ENCODE measurements around the gene C1QTNF7.

The C1QTNF7 gene

GRCh38 chr4:15457406-15458201, 29.8 kb downstream of the C1QTNF7 start:
- DNase-seq (ENCODE audit: low spot score): peak; percentile 29

DNA sequence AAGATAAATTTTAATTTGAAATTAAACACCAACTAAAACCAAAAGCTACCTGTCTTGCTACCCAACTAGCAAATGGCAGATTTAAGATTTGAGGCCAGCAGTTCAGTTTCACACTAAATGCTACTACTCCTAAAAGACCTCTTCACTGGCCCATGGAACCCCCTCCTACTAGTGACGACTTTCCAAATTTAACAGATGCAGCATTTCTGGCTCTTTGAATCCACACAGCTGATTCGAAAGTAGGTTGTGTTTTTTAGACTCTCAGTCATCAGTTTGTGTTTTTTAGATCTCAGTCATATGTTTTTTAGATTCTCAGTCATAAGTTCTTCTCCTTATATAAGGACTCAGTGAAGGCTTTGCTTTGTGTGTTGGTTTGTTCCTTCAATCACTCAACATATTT, 30.8 kb downstream of the C1QTNF7 start:
- no peak for DNase-seq (ENCODE audit: low spot score)

- DNase-seq (ENCODE audit: low spot score): no peak
These were observed 31.9 kb downstream of the C1QTNF7 start for GRCh38 chr4:15459706-15460105.

GRCh38 chr4:15466596-15466995, 38.8 kb downstream of the C1QTNF7 start:
- DNase-seq (ENCODE audit: low spot score): no peak

GRCh38 chr4:15469402-15470127, 41.7 kb downstream of the C1QTNF7 start, which contains the start of gene CC2D2A:
CC2D2A (plus strand) TSS chr4:15469882; CDS start chr4:15475933, 6,051 bp downstream.
- DNase-seq (ENCODE audit: low spot score): peak; percentile 64

DNA sequence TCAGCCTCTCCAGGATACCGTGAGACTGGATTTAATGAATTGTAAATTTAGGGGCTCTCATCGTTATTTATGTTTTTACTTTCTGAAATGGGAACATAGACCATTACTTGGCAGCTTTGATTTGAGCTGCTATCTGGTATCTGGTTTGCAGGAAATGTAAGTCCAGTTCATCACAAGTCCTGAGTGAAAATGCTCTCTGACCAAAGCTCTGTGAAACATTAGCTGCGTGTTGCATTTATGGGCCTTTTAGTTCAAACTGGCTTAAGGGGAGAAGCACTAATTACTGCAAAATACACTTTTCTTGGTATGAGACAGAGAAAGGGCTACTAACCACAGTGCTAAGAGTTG, 42.3 kb downstream of the C1QTNF7 start:
- no peak for DNase-seq (ENCODE audit: low spot score)

- DNase-seq (ENCODE audit: low spot score): no peak
These were observed 48.6 kb downstream of the C1QTNF7 start for GRCh38 chr4:15476396-15476795.

- DNase-seq (ENCODE audit: low spot score): no peak
These were observed 50.9 kb downstream of the C1QTNF7 start for GRCh38 chr4:15478724-15479088.

GRCh38 chr4:15479089-15479912, 51.5 kb downstream of the C1QTNF7 start:
- peak; percentile 63 for DNase-seq (ENCODE audit: low spot score)

GRCh38 chr4:15479913-15480185, 52.0 kb downstream of the C1QTNF7 start:
- DNase-seq (ENCODE audit: low spot score): peak; percentile 18

DNA sequence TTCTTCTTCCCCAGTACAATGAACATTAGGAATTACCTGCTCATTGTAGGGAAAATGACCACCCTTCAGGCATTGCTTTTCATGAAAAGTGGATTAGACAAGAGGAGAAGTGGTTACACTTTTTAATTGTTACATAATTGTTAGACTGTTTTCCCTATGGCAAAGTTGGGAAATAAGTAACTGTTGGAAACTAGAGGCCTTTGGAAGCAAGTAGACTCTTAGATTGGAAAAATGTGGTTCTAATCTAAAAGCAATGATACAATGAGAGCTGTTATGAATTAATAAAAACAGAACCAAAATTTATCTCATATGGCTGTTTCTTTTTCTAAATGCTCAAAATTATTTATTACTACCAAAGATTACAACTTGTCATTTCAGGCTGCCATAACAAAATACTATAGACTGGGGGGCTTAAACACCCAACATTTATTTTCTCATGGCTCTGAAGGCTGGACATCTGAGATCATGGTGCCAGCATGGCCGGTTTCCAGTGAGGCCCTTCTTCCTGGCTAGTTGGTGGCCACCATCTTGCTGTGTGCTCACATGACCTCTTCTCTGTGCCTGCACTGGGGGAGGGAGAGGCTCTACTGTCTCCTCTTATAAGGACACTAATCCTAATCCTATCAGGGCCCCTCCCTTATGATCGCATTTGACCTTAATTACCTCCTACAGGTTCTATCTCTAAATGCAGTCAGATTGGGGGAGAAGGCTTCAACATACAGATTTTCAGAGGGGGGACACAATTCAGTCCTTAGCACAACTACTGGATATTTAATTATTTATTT, 54.3 kb downstream of the C1QTNF7 start:
- no peak for DNase-seq (ENCODE audit: low spot score)

- DNase-seq (ENCODE audit: low spot score): no peak
These were observed 55.0 kb downstream of the C1QTNF7 start for GRCh38 chr4:15482842-15483241.

DNA sequence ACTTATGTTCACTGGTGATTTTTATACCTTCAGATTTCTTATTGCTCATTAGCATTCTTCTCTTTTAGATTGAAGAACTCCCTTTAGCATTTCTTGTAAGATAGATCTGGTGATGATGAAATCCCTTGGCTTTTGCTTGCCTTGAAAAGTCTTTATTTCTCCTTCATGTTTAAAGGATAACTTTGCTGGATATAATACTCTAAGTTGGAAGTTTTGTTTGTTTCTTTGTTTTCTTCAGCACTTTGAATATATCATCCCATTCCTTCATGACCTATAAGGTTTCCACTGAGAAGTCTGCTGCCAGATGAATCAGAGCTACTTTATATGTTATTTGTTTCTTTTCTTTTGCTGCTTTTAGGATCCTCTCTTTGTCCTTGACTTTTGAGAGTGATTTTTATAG, 60.3 kb downstream of the C1QTNF7 start:
- no peak for DNase-seq (ENCODE audit: low spot score)

DNA sequence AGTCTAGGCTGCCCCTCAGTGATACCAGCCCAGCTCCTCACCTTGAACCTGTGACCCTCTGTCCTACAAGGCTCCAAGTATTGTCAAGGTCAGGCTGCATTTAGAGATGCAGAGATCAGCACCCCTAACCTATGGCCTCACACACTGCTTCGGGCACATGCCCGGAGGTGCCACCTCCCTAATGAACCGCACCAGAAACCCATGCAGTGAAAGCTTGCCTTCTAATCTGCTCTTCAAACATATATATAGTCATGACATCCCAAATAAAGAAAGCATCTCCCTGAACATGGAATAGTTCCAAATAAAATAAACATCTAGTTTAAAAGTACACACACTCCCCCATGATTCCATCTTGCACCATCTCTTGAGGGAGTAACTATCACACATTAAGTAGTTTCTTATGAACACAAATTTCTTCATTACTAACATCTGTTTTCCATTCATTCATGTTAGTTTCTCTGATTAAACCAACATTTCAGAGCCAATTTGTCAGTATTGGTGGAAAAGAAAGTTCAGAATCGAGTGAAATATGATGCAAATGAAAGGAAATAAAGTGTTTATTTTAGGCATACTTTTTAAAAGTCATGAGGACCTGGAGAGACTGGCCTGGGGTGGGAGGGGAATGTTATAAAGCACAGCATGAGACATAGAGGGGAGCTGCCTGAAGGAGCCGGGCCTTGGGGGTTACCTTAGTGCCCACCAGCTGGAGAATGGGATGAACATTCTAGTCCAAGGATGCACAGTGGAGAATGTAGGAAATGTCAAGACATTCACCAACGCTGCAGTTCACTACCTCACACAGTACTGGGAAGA, 61.0 kb downstream of the C1QTNF7 start:
- peak; percentile 36 for DNase-seq (ENCODE audit: low spot score)

- no peak for DNase-seq (ENCODE audit: low spot score)
These were observed 61.7 kb downstream of the C1QTNF7 start for GRCh38 chr4:15489551-15489950.

DNA sequence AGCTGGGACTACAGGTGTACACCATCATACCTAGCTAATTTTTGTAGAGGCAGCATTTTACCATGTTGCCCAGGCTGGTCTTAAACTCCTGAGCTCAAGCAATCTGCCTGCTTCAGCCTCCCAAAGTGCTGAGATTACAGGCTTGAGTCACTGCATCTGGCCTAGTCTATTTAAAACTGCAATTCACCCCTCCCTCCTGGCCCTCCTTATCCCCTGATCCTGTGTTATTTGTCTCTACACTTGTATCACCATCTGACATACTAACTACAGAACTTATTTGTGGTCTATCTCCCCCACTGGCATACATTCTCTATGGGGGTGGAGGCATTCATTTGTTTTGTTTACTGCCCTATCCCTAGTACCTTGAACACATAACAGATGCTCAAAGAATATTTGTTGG, 65.6 kb downstream of the C1QTNF7 start:
- DNase-seq (ENCODE audit: low spot score): no peak

DNA sequence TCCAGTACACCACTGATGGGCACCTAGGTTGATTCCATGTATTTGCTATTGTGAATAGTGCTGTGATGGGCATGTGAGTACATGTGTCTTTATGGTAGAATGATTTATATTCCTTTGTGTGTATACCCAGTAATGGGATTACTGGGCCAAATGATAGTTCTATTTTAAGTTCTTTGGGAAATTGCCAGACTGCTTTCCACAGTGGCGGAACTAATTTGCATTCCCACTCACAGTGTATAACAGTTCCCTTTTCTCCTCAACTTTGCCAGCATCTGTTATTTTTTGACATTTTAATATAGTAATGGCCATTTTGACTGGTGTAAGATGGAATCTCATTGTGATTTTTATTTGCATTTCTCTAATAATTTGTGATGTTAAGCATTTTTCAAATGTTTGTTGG, 67.8 kb downstream of the C1QTNF7 start:
- DNase-seq (ENCODE audit: low spot score): no peak
